Tibial artery (tissue), 4 donors: ENCODE results near the gene SUSD2.

ENCODE experiments used
- DNase-seq, 2 donors: peaks; one replicate each; pipeline ENCODE4 v3.0.0-alpha.2; 2019
- H3K27ac ChIP-seq, 2 donors: fragments of 200-600 bp; sonication (generic) in 1 of 2; 1 replicate in 1 of 2; 2 replicates in 1 of 2; pipeline ENCODE4 v1.5.1; 2018 to 2019; ENCODE audit warnings: mild to moderate bottlenecking in 1 of 2
- H3K27me3 ChIP-seq, 2 donors: fragments of 200-600 bp; sonication (generic) in 1 of 2; one replicate each; pipeline versions ENCODE4 v1.5.1 to v1.6.0; 2016 to 2019
- H3K36me3 ChIP-seq, 3 donors: fragments of 200-600 bp; sonication (generic) in 2 of 3; one replicate each; pipeline ENCODE4 v1.5.1; 2016 to 2019; ENCODE audit warnings: mild to moderate bottlenecking in 2 of 3
- H3K4me1 ChIP-seq, 4 donors: fragments of 200-600 bp; sonication (generic) in 2 of 4; 1 replicate in 3 of 4; 2 replicates in 1 of 4; pipeline ENCODE4 v1.5.1; 2016 to 2019
- H3K4me3 ChIP-seq, 2 donors: fragments of 200-600 bp; sonication (generic) in 1 of 2; 1 replicate in 1 of 2; 2 replicates in 1 of 2; pipeline ENCODE4 v1.5.1; 2018 to 2019; ENCODE audit warnings: mild to moderate bottlenecking in 2 of 2
- H3K9me3 ChIP-seq, 3 donors: fragments of 200-600 bp; sonication (generic) in 1 of 3; one replicate each; pipeline ENCODE4 v1.5.1; 2016 to 2019
- intact Hi-C: fragments of 100-400 bp; cut with DNase I; formaldehyde crosslinking; loops from one replicate; pipeline ENCODE4 v1.15.0; 2023; ENCODE audit warnings: low total_unique reads
- TF ChIP-seq, protein P1 (sequence below), 2 experiments: fragments of 200-600 bp in 1 of 2; fragments of 450-650 bp in 1 of 2; IDR thresholded peaks; one replicate each; pipeline ENCODE4 v1.5.1; 2017 to 2019; ENCODE audit warnings: antibody characterized with exemption in 2 of 2, mild to moderate bottlenecking in 1 of 2, moderate library complexity in 1 of 2

The SUSD2 gene

DNA sequence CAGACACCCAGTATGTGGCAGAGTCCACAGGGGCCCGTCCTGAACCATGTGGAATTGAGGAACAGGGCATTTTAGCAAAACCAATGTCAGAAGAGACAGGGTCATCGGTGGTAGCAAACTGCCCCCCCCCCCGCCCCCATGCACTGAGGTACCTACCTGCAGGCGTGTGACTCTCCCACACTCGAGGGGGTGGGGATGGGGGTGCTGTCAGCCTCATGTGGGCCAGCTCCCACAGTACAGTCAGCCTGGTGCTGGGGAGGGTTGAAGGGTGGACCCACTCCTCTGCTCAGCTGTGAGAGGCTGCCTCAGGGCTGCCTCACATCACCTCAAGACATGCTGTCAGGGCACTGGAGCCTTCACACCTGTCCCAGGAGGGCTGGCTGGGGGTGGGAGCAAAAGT, 10.7 kb upstream of the SUSD2 start:
- H3K36me3 ChIP-seq, result peaks cover 81 to 91% (median 83%) of the 10 kb centered on the region in 3 donors
- H3K9me3 ChIP-seq, result no peaks in the 10 kb centered on the region
- no peak for DNase-seq
- H3K27ac ChIP-seq, result peak overlapping the region; percentile 46 to 96
- no peak overlapping the region for H3K4me3 ChIP-seq
- H3K4me1 ChIP-seq, result peaks cover 0 to 19% (median 15%) of the 10 kb centered on the region in 4 donors
- H3K27me3 ChIP-seq, result no peaks in the 10 kb centered on the region
- TF ChIP-seq, protein P1, sequence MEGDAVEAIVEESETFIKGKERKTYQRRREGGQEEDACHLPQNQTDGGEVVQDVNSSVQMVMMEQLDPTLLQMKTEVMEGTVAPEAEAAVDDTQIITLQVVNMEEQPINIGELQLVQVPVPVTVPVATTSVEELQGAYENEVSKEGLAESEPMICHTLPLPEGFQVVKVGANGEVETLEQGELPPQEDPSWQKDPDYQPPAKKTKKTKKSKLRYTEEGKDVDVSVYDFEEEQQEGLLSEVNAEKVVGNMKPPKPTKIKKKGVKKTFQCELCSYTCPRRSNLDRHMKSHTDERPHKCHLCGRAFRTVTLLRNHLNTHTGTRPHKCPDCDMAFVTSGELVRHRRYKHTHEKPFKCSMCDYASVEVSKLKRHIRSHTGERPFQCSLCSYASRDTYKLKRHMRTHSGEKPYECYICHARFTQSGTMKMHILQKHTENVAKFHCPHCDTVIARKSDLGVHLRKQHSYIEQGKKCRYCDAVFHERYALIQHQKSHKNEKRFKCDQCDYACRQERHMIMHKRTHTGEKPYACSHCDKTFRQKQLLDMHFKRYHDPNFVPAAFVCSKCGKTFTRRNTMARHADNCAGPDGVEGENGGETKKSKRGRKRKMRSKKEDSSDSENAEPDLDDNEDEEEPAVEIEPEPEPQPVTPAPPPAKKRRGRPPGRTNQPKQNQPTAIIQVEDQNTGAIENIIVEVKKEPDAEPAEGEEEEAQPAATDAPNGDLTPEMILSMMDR (IDR thresholded peaks at IDR 0.05), result no peak
- intact Hi-C loops, result loop anchor here (5.0 kb wide), 1 partner anchor 63 kb away; no protein-coding TSS in a partner anchor

DNA sequence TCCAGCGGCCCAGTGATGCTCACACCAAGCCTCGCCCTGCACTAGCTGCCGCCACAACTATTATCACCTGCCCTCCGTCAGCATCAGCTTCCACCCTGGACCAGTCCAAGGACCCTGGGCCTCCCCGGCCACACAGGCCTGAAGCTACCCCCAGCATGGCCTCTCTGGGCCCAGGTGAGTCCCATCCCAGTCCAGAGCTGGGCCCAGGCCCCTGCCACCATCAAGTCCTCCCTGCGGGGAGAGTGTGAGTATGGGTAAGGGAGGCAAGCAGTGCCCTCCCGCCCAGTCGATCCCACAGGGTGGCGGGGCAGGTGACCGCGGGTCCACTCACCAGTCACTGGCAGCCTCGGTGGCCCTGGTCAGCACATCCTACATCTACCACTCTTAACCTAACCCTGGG, 9.5 kb upstream of the SUSD2 start:
- no peak overlapping the region for H3K4me3 ChIP-seq
- H3K9me3 ChIP-seq, result no peaks in the 10 kb centered on the region
- H3K4me1 ChIP-seq, result peaks cover 1 to 31% (median 27%) of the 10 kb centered on the region in 4 donors
- peak overlapping the region; percentile 25 to 96 for H3K27ac ChIP-seq
- no peak for DNase-seq
- no peaks in the 10 kb centered on the region for H3K27me3 ChIP-seq
- TF ChIP-seq, protein P1 (IDR thresholded peaks at IDR 0.05), result no peak
- peaks cover 69 to 88% (median 72%) of the 10 kb centered on the region in 3 donors for H3K36me3 ChIP-seq
- intact Hi-C loops, result loop anchor here (5.0 kb wide), 1 partner anchor 65 kb away; no protein-coding TSS in a partner anchor

DNA sequence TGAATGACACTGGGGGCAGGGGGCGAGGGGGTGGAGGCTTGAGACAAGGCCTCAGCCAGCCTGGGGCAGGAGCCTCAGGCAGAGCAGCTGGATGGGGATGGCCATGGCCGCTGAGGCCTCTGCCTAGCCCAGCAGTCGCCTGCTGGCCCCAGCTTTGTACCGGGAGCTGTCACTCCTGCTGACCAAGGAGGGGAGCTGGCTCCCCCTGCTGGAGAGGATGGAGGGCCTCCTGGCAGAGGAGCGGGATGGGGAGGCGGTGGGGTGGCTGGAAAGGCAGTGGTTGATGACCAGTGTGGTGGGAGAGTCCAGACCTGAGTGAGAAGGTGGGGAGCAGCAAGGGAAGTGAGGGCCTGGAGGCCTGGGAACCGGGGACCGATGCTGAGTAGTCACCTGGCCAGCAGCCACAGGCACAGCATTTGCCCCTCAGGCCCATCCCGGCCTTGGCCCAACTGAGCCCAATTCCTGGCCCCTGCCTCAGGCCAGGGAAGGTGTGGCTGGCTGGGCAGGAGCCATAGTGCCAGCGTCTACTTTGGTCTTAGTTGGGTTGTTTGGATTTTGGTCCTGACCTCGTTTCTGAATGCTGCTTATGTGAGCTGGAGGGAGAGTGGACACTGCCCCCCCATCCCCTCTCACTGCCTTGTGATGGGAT, 6.0 kb upstream of the SUSD2 start:
- H3K36me3 ChIP-seq, result peaks cover 37 to 72% (median 46%) of the 10 kb centered on the region in 3 donors
- TF ChIP-seq, protein P1 (IDR thresholded peaks at IDR 0.05), result peak; percentile 87 to 93

DNA sequence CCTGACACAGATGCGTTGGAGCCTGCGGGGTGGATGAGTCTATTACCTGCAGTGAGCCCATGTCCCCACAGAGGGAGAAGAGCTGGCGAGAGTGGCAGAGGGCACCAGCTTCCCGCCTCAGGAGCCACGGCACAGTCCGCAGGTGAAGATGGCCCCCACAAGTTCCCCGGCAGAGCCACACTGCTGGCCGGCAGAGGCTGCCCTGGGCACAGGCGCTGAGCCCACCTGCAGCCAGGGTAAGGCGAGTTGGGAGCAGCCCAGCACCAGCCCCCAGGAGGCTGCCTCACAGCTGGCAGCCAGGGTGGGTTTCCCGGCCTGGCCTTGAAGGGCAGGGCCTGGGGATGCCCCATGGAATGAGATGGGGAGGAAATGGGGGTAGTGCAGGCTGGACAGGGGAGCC, 5.2 kb upstream of the SUSD2 start:
- no peak for DNase-seq
- no peak overlapping the region for H3K4me3 ChIP-seq
- intact Hi-C loops, result no loop called here
- peaks cover 29 to 65% (median 39%) of the 10 kb centered on the region in 3 donors for H3K36me3 ChIP-seq
- H3K27me3 ChIP-seq, result no peaks in the 10 kb centered on the region
- peak overlapping the region; percentile 87 to 96 for H3K27ac ChIP-seq
- TF ChIP-seq, protein P1 (IDR thresholded peaks at IDR 0.05), result no peak
- no peaks in the 10 kb centered on the region for H3K9me3 ChIP-seq
- peaks cover 14 to 73% (median 63%) of the 10 kb centered on the region in 4 donors for H3K4me1 ChIP-seq

More for the DNA sequence above, 6.0 kb upstream of the SUSD2 start:
- H3K4me3 ChIP-seq, result no peak overlapping the region
- intact Hi-C loops, result loop anchor here (2.0 kb wide), 1 partner anchor 114 kb away; no protein-coding TSS in a partner anchor
- H3K27me3 ChIP-seq, result no peaks in the 10 kb centered on the region
- DNase-seq, result peak; percentile 87 to 94
- no peaks in the 10 kb centered on the region for H3K9me3 ChIP-seq
- H3K27ac ChIP-seq, result peak overlapping the region; percentile 87 to 96
- H3K4me1 ChIP-seq, result peaks cover 14 to 66% (median 58%) of the 10 kb centered on the region in 4 donors

DNA sequence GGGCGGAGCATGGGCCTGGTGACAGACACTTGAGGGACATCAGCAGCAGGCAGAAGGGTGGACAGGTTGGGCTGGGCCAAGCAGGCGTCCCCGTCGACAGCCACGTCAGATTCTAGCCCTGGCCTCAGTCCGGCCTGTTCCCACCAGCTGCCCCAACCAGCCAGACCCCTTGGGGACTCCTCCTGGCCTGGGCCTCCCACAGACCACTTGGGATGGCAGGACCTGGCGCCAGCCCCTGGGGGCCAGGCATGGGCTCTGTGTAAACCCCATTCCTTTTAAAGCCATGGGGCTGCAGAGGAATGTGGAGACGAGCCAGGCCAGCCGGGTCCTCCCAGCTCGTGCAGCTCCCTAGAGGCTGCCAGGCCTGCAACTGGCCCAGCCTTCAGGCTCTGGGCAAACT, 4.7 kb upstream of the SUSD2 start:
- Histone ChIP-seq H3K27ac (peak overlapping the region; percentile 87 to 96), H3K9me3 (no peaks in the 10 kb centered on the region), H3K27me3 (no peaks in the 10 kb centered on the region), H3K4me1 (peaks cover 14 to 79% (median 69%) of the 10 kb centered on the region in 4 donors), H3K4me3 (no peak overlapping the region), H3K36me3 (peaks cover 23 to 59% (median 33%) of the 10 kb centered on the region in 3 donors)
- TF ChIP-seq, protein P1 (IDR thresholded peaks at IDR 0.05), result no peak
- DNase-seq, result peak; percentile 75 to 97
- intact Hi-C loops, result no loop called here
